Measurements from ENCODE around the gene GUCA1A.
A peak's percentile ranks its signal among the peaks of the same experiment; 100 is the strongest.
"Not testable (repeated sequence)": the region's sequence is repeated elsewhere in the genome, so short reads cannot be mapped to it uniquely, and the experiment has no call there.

Gene GUCA1A

DNA sequence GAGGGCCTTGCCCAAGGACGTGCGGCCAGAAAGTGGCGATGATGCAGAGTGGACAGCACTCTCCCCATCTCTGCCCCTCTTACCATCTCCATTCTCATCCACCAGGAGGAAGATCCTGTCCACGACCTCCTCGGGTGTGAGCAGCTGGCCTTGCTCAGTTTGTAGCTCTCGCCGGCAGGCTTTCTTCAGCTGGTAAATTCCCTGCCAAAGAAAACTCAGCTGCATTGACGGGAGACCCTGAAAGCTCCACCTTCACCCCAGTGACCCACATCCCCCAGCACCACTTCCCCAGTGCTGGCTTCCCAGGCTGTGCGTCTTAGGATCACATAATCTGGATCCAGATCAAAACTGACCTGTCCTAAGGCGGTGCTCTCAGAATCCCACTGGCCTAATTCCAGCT, 12.4 kb downstream of the GUCA1A start:
- TF ChIP-seq, protein P1, sequence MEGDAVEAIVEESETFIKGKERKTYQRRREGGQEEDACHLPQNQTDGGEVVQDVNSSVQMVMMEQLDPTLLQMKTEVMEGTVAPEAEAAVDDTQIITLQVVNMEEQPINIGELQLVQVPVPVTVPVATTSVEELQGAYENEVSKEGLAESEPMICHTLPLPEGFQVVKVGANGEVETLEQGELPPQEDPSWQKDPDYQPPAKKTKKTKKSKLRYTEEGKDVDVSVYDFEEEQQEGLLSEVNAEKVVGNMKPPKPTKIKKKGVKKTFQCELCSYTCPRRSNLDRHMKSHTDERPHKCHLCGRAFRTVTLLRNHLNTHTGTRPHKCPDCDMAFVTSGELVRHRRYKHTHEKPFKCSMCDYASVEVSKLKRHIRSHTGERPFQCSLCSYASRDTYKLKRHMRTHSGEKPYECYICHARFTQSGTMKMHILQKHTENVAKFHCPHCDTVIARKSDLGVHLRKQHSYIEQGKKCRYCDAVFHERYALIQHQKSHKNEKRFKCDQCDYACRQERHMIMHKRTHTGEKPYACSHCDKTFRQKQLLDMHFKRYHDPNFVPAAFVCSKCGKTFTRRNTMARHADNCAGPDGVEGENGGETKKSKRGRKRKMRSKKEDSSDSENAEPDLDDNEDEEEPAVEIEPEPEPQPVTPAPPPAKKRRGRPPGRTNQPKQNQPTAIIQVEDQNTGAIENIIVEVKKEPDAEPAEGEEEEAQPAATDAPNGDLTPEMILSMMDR (IDR thresholded peaks at IDR 0.05; ENCODE audit: low read length, missing control alignments) = no peak
- DNase-seq (ENCODE audit: low read depth) = peak; percentile 23
- no peak overlapping the region for H3K4me3 ChIP-seq (replicated peaks; ENCODE audit: low read depth, low read length)

DNA sequence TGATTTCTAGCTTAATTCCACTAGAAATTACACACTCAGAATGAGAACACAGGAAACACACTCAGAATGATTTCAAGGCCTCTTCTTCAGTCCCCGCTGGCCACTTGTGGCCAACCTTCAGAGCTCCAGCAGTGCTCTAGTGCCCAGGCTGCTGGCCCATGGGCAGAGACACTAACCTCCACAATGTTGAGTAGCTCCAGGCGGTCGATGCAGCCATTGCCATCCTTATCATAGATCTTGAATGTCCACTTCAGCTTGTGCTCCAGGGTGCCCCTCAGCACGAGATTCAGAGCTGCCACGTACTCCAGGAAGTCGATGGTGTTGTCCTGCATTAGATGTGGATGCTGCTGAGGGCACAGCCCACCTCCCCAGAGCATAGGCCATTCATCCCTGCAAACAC, 15.2 kb downstream of the GUCA1A start:
- DNase-seq (ENCODE audit: low read depth) = no peak
- H3K4me3 ChIP-seq (replicated peaks; ENCODE audit: low read depth, low read length) = no peak overlapping the region
- TF ChIP-seq, protein P1 (IDR thresholded peaks at IDR 0.05; ENCODE audit: low read length, missing control alignments) = no peak

DNA sequence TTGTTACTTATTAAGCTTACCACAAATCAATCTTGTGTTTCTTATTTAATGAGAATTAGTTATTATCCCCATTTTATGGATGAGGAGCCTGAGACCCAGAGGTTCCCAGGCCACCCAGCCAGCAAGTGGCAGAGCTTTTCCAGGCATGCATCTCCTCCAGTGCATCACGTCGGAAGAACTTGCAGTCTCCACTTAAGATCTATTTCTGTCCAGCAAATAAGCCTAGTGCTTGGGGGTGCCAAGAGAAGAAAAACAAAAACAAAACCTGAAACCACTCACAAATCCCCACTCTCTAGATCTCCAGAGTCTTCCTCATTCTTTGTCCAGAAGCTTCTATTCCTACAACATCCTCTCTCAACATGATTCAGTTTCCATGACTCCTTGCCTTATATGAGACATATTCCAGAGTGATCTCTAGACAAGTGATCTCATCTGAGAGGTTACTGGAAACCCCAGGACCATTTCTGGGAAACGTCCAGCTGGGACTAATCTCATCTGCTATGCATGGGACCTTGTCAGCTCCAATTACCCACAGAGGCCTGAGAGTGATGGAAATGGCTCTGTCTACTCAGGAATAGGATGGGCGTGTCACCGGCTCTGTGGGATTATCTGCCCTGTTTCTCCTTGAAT, 17.5 kb downstream of the GUCA1A start:
- H3K4me3 ChIP-seq (replicated peaks; ENCODE audit: low read depth, low read length) = no peak overlapping the region
- TF ChIP-seq, protein P1 (IDR thresholded peaks at IDR 0.05; ENCODE audit: low read length, missing control alignments) = no peak
- DNase-seq (ENCODE audit: low read depth) = peak; percentile 64

DNA sequence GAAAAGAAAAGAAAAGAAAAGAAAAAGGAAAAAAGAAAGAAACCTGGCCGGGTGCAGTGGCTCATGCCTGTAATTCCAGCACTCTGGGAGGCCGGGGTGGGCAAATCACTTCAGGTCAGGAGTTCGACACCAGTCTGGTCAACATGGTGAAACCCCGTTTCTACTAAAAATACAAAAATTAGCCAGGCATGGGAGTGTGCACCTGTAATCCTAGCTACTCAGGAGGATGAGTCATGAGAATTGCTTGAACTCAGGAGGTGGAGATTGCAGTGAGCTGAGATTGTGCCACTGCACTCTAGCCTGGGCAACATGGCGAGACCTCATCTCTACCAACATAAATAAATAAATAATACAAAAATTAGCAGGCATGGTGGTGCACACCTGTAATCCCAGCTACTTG, 19.2 kb downstream of the GUCA1A start:
- not testable (repeated sequence) for H3K4me3 ChIP-seq (replicated peaks; ENCODE audit: low read depth, low read length); DNase-seq (ENCODE audit: low read depth)

DNA sequence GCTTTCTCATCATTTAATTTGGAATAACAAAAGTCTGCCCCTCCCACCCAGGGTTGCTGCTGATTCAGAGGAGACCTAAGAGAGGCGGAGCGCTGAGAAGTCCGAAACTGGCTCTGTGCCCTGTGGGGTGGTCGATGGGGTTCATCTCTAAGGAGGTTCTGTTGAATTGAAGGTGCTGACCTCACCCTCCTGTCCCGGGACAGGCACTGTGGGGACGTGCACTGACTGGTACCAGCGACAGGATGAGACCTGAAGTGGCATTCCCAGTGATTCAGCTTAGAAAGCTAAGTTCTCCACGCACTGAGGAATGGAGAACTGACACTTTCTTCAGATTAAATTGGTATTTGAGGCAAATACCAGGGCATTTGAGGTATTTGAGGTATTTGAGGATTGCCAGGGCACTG, 20.3 kb downstream of the GUCA1A start:
- peak; percentile 24 for DNase-seq (ENCODE audit: low read depth)
- TF ChIP-seq, protein P1 (IDR thresholded peaks at IDR 0.05; ENCODE audit: low read length, missing control alignments) = no peak
- H3K4me3 ChIP-seq (replicated peaks; ENCODE audit: low read depth, low read length) = peak overlapping the region; percentile 5

DNA sequence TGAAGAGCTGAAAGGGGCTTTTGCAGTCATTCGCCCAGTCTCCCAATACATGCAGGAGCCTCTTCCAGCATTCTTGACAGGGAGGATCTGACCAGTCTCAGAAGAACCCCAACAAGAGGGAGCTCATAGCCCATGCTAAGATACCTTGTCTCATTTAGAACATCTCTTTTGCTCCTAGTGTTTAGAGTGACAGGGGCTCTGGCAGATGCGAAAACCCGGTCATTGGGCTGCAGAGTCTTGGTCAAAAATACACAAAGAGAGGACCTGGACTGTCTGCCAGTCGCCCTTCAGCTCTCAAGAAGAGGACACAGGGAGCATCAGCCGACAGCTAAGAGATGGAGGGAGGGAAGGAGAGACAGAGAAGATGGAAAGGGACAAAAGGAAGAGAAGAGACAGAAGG, 20.9 kb downstream of the GUCA1A start:
- TF ChIP-seq, protein P1 (IDR thresholded peaks at IDR 0.05; ENCODE audit: low read length, missing control alignments) = no peak
- DNase-seq (ENCODE audit: low read depth) = no peak

DNA sequence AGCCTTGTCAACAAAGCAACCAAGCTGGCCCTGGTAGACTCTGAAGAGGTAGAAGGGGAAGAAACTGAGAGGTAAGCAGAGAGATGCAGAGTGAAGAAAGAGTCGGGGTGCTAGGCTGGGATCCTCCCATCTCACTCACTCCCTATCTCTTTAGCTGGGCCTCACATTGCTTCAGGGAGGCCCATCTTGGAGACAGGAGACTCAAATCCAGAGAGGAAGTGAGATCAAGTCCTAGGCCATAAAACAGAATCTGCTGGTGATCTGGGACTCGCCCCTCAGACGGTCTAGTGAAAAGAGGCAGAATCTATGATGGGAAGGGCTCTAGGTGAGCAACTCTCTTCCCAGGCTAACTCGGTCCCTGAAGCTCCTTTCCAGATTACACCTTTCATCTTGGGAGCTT, 22.3 kb downstream of the GUCA1A start:
- TF ChIP-seq, protein P1 (IDR thresholded peaks at IDR 0.05; ENCODE audit: low read length, missing control alignments) = no peak
- no peak for DNase-seq (ENCODE audit: low read depth)
- H3K4me3 ChIP-seq (replicated peaks; ENCODE audit: low read depth, low read length) = no peak overlapping the region

More for the DNA sequence above, 20.9 kb downstream of the GUCA1A start:
- H3K4me3 ChIP-seq (replicated peaks; ENCODE audit: low read depth, low read length) = no peak overlapping the region
